Neural cell (in vitro differentiated cells): ENCODE measurements around the gene SENP8. TPM values are rescaled to one million over a fixed set of nuclear protein-coding genes. Genes with fewer than 3 reads are reported as not detected.

Source experiments
- H2AFZ ChIP-seq: fragments of 200-600, 300-800 bp; sonication (generic), shearing (Covaris generic); 2 replicates; pipeline ENCODE4 v1.6.0; 2014; ENCODE audit warnings: low read depth, mild to moderate bottlenecking, antibody characterized with exemption, low read length, moderate library complexity
- H3F3A ChIP-seq: fragments of 200-600 bp; shearing (Covaris generic); 2 replicates; pipeline ENCODE4 v1.6.1; 2016; ENCODE audit warnings: mild to moderate bottlenecking, moderate library complexity, mixed read lengths, antibody characterized with exemption, low read length; ENCODE audit not compliant: insufficient read depth, poor library complexity, severe bottlenecking
- H3K27ac ChIP-seq: fragments of 200-600, 300-800 bp; sonication (generic), shearing (Covaris generic); 2 replicates; pipeline ENCODE4 v1.5.1; 2014; ENCODE audit warnings: mild to moderate bottlenecking, low read length, moderate library complexity
- H3K27me3 ChIP-seq: fragments of 300-800, 200-600 bp; sonication (generic), shearing (Covaris generic); 2 replicates; pipeline ENCODE4 v1.6.0; 2014; ENCODE audit warnings: mild to moderate bottlenecking, low read depth, low read length, moderate library complexity; ENCODE audit not compliant: insufficient read depth
- H3K36me3 ChIP-seq: fragments of 300-800, 200-600 bp; sonication (generic), shearing (Covaris generic); 2 replicates; pipeline ENCODE4 v1.5.1; 2014; ENCODE audit warnings: mild to moderate bottlenecking, antibody characterized with exemption, low read length, moderate library complexity; ENCODE audit not compliant: insufficient read depth
- H3K4me2 ChIP-seq: fragments of 300-800, 200-600 bp; sonication (generic), shearing (Covaris generic); 2 replicates; pipeline ENCODE4 v1.6.0; 2014; ENCODE audit warnings: mild to moderate bottlenecking, low read length
- H3K4me3 ChIP-seq: fragments of 300-800, 200-600 bp; sonication (generic), shearing (Covaris generic); 2 replicates; pipeline ENCODE4 v1.5.1; 2014; ENCODE audit warnings: mild to moderate bottlenecking, low read length, moderate library complexity
- H3K79me2 ChIP-seq: fragments of 200-600 bp; shearing (Covaris generic); replicated peaks from 2 replicates; pipeline ENCODE4 v1.6.0; 2014; ENCODE audit warnings: mild to moderate bottlenecking, low read length, moderate library complexity; ENCODE audit not compliant: insufficient read depth
- H3K9ac ChIP-seq: fragments of 300-800, 200-600 bp; sonication (generic), shearing (Covaris generic); 2 replicates; pipeline ENCODE4 v1.6.1; 2016; ENCODE audit warnings: mild to moderate bottlenecking, low read length, mixed read lengths
- H3K9me2 ChIP-seq: fragments of 200-600 bp; shearing (Covaris generic); 2 replicates; pipeline ENCODE4 v1.6.1; 2016; ENCODE audit warnings: mild to moderate bottlenecking, low read length, mixed read lengths; ENCODE audit not compliant: insufficient read depth
- H3K9me3 ChIP-seq: fragments of 200-600, 300-800 bp; sonication (generic), shearing (Covaris generic); 2 replicates; pipeline ENCODE4 v1.6.1; 2016; ENCODE audit warnings: mild to moderate bottlenecking, mixed run types, low read length, moderate library complexity, mixed read lengths
- H4K20me1 ChIP-seq: fragments of 200-600 bp; shearing (Covaris generic); 2 replicates; pipeline ENCODE4 v1.6.1; 2016; ENCODE audit warnings: mild to moderate bottlenecking, mixed run types; ENCODE audit not compliant: insufficient read depth
- EP300 ChIP-seq: fragments of 450-650 bp; conservative IDR thresholded peaks from 2 replicates; pipeline ENCODE4 v1.6.1; 2014; ENCODE audit warnings: antibody characterized with exemption, mild to moderate bottlenecking, moderate library complexity; ENCODE audit not compliant: poor library complexity, severe bottlenecking
- EZH2 ChIP-seq: fragments of 200-600, 300-800 bp; shearing (Covaris generic), sonication (generic); IDR thresholded peaks from 2 replicates; pipeline ENCODE4 v1.6.1; 2014; ENCODE audit warnings: antibody characterized with exemption, low read length, borderline replicate concordance, mild to moderate bottlenecking; ENCODE audit not compliant: insufficient read depth, poor library complexity, severe bottlenecking
- MXI1 ChIP-seq: fragments of 450-650 bp; conservative IDR thresholded peaks from 2 replicates; pipeline ENCODE4 v1.6.1; 2014; ENCODE audit warnings: antibody characterized with exemption, mild to moderate bottlenecking; ENCODE audit not compliant: poor library complexity, severe bottlenecking
- POLR2AphosphoS5 ChIP-seq: IDR thresholded peaks from 2 replicates; pipeline ENCODE4 v1.6.1; 2012
- RAD21 ChIP-seq: fragments of 450-650 bp; conservative IDR thresholded peaks from 2 replicates; pipeline ENCODE4 v1.6.1; 2014; ENCODE audit warnings: antibody characterized with exemption, mild to moderate bottlenecking, moderate library complexity
- SMC3 ChIP-seq: fragments of 450-650 bp; conservative IDR thresholded peaks from 2 replicates; pipeline ENCODE4 v1.6.1; 2014; ENCODE audit warnings: antibody characterized with exemption, mild to moderate bottlenecking, moderate library complexity; ENCODE audit not compliant: poor library complexity
- TAF1 ChIP-seq: IDR thresholded peaks from 2 replicates; pipeline ENCODE4 v1.6.1; 2012; ENCODE audit warnings: low read depth
- polyA plus RNA-seq: library from polyadenylated mRNA; depleted of rRNA; stranded (reverse); fragments of >200 nt; gene quantifications from 2 replicates; pipeline ENCODE4 v1.2.3, GENCODE V29; 2014
- TF ChIP-seq, protein P1 (sequence below): fragments of 450-650 bp; IDR thresholded peaks from 2 replicates; pipeline ENCODE4 v1.5.1; 2014; ENCODE audit warnings: antibody characterized with exemption, mild to moderate bottlenecking, moderate library complexity; ENCODE audit not compliant: poor library complexity, severe bottlenecking
- TF ChIP-seq, protein P2 (sequence below): IDR thresholded peaks from 2 replicates; pipeline ENCODE4 v1.6.1; 2012; ENCODE audit warnings: borderline replicate concordance

Gene SENP8
- polyA plus RNA-seq, 1 donor from 2014 or later = 3.2 TPM

DNA sequence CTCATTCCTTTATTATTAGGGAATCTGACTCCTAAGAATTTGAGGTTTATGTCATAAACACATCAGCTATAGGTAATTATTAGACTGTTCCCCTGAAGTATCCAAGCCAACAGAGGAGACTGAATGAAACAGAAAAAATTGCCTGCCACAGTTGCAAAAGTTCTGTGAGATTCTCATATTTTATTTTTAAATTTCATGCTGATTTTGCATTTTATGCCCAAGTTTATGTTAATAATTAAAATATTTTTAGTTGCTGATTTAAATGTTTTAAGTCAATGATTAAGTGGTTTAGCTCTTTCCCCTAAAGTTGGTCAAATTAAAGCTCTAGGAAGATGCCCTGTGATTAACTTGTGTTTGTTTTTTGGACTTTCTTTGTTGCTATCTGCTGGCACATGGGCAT lies 10.2 kb downstream of the SENP8 start:
- no peak overlapping the region for H2AFZ ChIP-seq
- H3K36me3 ChIP-seq = no peaks in the 10 kb centered on the region
- no peak overlapping the region for H3K27ac ChIP-seq
- H3K9me2 ChIP-seq = no peaks in the 10 kb centered on the region
- H3K4me2 ChIP-seq = no peak overlapping the region
- no peaks in the 10 kb centered on the region for H3F3A ChIP-seq
- TF ChIP-seq, protein P1, sequence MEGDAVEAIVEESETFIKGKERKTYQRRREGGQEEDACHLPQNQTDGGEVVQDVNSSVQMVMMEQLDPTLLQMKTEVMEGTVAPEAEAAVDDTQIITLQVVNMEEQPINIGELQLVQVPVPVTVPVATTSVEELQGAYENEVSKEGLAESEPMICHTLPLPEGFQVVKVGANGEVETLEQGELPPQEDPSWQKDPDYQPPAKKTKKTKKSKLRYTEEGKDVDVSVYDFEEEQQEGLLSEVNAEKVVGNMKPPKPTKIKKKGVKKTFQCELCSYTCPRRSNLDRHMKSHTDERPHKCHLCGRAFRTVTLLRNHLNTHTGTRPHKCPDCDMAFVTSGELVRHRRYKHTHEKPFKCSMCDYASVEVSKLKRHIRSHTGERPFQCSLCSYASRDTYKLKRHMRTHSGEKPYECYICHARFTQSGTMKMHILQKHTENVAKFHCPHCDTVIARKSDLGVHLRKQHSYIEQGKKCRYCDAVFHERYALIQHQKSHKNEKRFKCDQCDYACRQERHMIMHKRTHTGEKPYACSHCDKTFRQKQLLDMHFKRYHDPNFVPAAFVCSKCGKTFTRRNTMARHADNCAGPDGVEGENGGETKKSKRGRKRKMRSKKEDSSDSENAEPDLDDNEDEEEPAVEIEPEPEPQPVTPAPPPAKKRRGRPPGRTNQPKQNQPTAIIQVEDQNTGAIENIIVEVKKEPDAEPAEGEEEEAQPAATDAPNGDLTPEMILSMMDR = no peak
- TF ChIP-seq TAF1 (no peak), EP300 (no peak), MXI1 (no peak), EZH2 (no peak)
- TF ChIP-seq, protein P2, sequence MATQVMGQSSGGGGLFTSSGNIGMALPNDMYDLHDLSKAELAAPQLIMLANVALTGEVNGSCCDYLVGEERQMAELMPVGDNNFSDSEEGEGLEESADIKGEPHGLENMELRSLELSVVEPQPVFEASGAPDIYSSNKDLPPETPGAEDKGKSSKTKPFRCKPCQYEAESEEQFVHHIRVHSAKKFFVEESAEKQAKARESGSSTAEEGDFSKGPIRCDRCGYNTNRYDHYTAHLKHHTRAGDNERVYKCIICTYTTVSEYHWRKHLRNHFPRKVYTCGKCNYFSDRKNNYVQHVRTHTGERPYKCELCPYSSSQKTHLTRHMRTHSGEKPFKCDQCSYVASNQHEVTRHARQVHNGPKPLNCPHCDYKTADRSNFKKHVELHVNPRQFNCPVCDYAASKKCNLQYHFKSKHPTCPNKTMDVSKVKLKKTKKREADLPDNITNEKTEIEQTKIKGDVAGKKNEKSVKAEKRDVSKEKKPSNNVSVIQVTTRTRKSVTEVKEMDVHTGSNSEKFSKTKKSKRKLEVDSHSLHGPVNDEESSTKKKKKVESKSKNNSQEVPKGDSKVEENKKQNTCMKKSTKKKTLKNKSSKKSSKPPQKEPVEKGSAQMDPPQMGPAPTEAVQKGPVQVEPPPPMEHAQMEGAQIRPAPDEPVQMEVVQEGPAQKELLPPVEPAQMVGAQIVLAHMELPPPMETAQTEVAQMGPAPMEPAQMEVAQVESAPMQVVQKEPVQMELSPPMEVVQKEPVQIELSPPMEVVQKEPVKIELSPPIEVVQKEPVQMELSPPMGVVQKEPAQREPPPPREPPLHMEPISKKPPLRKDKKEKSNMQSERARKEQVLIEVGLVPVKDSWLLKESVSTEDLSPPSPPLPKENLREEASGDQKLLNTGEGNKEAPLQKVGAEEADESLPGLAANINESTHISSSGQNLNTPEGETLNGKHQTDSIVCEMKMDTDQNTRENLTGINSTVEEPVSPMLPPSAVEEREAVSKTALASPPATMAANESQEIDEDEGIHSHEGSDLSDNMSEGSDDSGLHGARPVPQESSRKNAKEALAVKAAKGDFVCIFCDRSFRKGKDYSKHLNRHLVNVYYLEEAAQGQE = no peak
- H3K27me3 ChIP-seq = no peaks in the 10 kb centered on the region
- no peaks in the 10 kb centered on the region for H4K20me1 ChIP-seq
- no peaks in the 10 kb centered on the region for H3K79me2 ChIP-seq
- no peaks in the 10 kb centered on the region for H3K9me3 ChIP-seq
- no peak overlapping the region for H3K4me3 ChIP-seq
- H3K9ac ChIP-seq = no peak overlapping the region

DNA sequence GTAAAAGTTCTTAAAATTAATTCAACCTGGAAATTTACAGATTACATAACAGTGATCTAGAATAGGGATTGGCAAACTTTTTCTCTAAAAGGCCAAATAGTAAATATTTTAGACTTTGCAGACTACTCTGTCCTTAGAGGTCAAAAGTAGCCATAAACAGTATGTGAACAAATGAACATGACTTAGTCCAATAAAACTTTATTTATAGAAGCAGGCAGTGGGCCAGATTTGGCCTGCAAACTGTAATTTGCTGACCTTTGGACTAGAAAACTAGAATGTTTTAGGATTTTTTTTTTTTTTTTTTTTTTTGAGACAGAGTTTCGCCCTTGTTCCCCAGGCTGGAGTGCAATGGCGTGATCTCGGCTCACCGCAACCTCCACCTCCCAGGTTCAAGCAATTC lies 12.1 kb downstream of the SENP8 start:
- no peaks in the 10 kb centered on the region for H3K9me2 ChIP-seq
- H3K27me3 ChIP-seq = no peaks in the 10 kb centered on the region
- no peak for TF ChIP-seq POLR2AphosphoS5
- no peak for TF ChIP-seq MXI1
- TF ChIP-seq TAF1 = no peak
- TF ChIP-seq, protein P2 = no peak
- TF ChIP-seq RAD21 = no peak
- no peak for TF ChIP-seq EP300
- TF ChIP-seq, protein P1 = no peak
- TF ChIP-seq SMC3 = no peak
- TF ChIP-seq EZH2 = no peak

More for the DNA sequence above, 12.1 kb downstream of the SENP8 start:
- no peak overlapping the region for H3K4me2 ChIP-seq
- no peak overlapping the region for H2AFZ ChIP-seq
- H3K27ac ChIP-seq = no peak overlapping the region
- H3K9ac ChIP-seq = no peak overlapping the region
- H4K20me1 ChIP-seq = no peaks in the 10 kb centered on the region
- H3F3A ChIP-seq = no peaks in the 10 kb centered on the region
- H3K4me3 ChIP-seq = no peak overlapping the region
- H3K79me2 ChIP-seq = no peaks in the 10 kb centered on the region
- H3K9me3 ChIP-seq = no peaks in the 10 kb centered on the region
- H3K36me3 ChIP-seq = no peaks in the 10 kb centered on the region
